ENCODE data around the gene CALHM4. TPM values are rescaled to one million over a fixed set of nuclear protein-coding genes. Genes with fewer than 3 reads are reported as not detected.
A peak's percentile ranks its signal among the peaks of the same experiment; 100 is the strongest.

CALHM4 gene
- total and polyA plus RNA-seq, 2 of the 4 experiments (the other 2 are of a cell fraction) = 0.07 TPM; not detected in 1

DNA sequence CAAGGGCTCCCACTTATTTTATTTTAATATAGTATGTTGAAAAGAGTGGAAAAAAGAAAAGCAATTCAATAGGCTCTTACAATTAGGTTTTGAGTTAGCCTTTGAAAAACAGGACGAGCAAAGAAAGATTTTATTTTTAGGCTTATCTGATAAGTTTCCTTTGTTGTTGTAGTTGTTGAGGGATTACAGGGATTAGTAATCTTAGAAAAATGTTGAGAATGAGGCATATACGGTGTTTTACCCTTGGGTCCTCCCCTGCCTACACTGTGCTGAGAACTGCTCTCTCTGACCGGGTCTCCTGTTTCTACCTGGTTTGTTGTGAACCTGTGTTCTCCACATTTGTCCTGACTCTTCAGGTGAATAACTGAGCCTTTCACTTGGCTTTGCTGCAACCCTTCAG lies 24.8 kb upstream of the CALHM4 start:
- no peak for ATAC-seq (ENCODE audit: low read depth)
- peaks cover 12% of the 10 kb centered on the region for H3K9me1 ChIP-seq (ENCODE audit: insufficient read depth, low read length)
- H2BK5ac ChIP-seq (ENCODE audit: low read depth, low read length, poor library complexity, severe bottlenecking) = no peak overlapping the region
- no peaks in the 10 kb centered on the region for H3K27me3 ChIP-seq (ENCODE audit: control insufficient read depth, insufficient read depth, low read length)
- H3K4me3 ChIP-seq (ENCODE audit: insufficient read depth, low read depth, low read length) = no peak overlapping the region
- H3K56ac ChIP-seq (ENCODE audit: extremely low read depth, insufficient read depth, low read length) = no peak overlapping the region
- dilution Hi-C loops (cut with HindIII; ENCODE audit: low sequenced_read_pairs, unreplicated experiment) (no loop called here), intact Hi-C loops (cut with micrococcal nuclease) (no loop called here), in situ Hi-C loops (cut with MboI; ENCODE audit: low sequenced_read_pairs) (no loop called here)
- no peaks in the 10 kb centered on the region for H3K36me3 ChIP-seq (ENCODE audit: control insufficient read depth, insufficient read depth, low read length)
- H3K9ac ChIP-seq (ENCODE audit: low read depth, low read length) = no peak overlapping the region
- TF ChIP-seq USF2 (IDR thresholded peaks at IDR 0.05; ENCODE audit: low read depth, low read length) (no peak), CHD1 (IDR thresholded peaks at IDR 0.05; ENCODE audit: low read depth, low read length) (no peak), CEBPB (IDR thresholded peaks at IDR 0.05; ENCODE audit: low read depth, low read length) (no peak), MAZ (IDR thresholded peaks at IDR 0.05; ENCODE audit: borderline replicate concordance, low read depth, low read length) (no peak), RAD21 (IDR thresholded peaks at IDR 0.05; ENCODE audit: low read length) (no peak), BHLHE40 (IDR thresholded peaks at IDR 0.05; ENCODE audit: low read depth, low read length) (no peak), MXI1 (IDR thresholded peaks at IDR 0.05; ENCODE audit: borderline replicate concordance, low read depth, low read length) (no peak), FOS (IDR thresholded peaks at IDR 0.05; ENCODE audit: low read depth, low read length) (no peak), RFX5 (IDR thresholded peaks at IDR 0.05; ENCODE audit: low read depth, low read length) (no peak), CTCF (conservative IDR thresholded peaks at IDR 0.05; ENCODE audit: low read depth, low read length) (no peak), MAFK (IDR thresholded peaks at IDR 0.05; ENCODE audit: low read depth, low read length) (no peak), NFE2L2 (IDR thresholded peaks at IDR 0.05; ENCODE audit: low read depth, low read length) (no peak), RCOR1 (IDR thresholded peaks at IDR 0.05; ENCODE audit: insufficient replicate concordance, low read length) (no peak), POLR2A (IDR thresholded peaks at IDR 0.05; ENCODE audit: low read depth, low read length) (no peak), SMC3 (IDR thresholded peaks at IDR 0.05; ENCODE audit: low read depth, low read length) (no peak)
- TF ChIP-seq, protein P1, sequence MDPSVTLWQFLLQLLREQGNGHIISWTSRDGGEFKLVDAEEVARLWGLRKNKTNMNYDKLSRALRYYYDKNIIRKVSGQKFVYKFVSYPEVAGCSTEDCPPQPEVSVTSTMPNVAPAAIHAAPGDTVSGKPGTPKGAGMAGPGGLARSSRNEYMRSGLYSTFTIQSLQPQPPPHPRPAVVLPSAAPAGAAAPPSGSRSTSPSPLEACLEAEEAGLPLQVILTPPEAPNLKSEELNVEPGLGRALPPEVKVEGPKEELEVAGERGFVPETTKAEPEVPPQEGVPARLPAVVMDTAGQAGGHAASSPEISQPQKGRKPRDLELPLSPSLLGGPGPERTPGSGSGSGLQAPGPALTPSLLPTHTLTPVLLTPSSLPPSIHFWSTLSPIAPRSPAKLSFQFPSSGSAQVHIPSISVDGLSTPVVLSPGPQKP (IDR thresholded peaks at IDR 0.05; ENCODE audit: borderline replicate concordance, low read depth, low read length) = no peak
- H3K4me1 ChIP-seq (ENCODE audit: control insufficient read depth, insufficient read depth, low read length) = peaks cover 12% of the 10 kb centered on the region
- peak overlapping the region; percentile 63; the same call in 1 of the 2 replicates for H3K18ac ChIP-seq (ENCODE audit: low read depth, low read length)
- H3K9me3 ChIP-seq (ENCODE audit: control insufficient read depth, insufficient read depth, low read length) = no peaks in the 10 kb centered on the region
- no peak overlapping the region for H2BK15ac ChIP-seq (ENCODE audit: low read depth, low read length)
- H3K27ac ChIP-seq (ENCODE audit: insufficient read depth, low read length) = no peak overlapping the region
- 0 out of 4 replicates have a peak, but pooled peaks cover 0 to 3% of the 10 kb centered on the region in 2 experiments for H3K79me1 ChIP-seq (ENCODE audit: low read depth in 1 of 2, low read length in 2 of 2)
- no peak overlapping the region for H2AFZ ChIP-seq (replicated peaks; ENCODE audit: low read length, poor library complexity)
- H2AK5ac ChIP-seq (ENCODE audit: low read depth, low read length) = peak overlapping the region; percentile 17; the same call in 1 of the 2 replicates
- DNase-seq = peak; percentile 28
- 20% methylated on average over 1 of the region's 3 CpGs; no CpG with 5 or more reads in 1 of the 2 experiments for WGBS, 2 experiments (ENCODE audit: extremely low coverage in 2 of 2, insufficient read length in 1 of 2)
- CTCF ChIA-PET = interaction anchor here (0.7 kb wide), 1 partner anchor 32 kb away, joined by 3 read pairs; no protein-coding TSS in a partner anchor
- no peak overlapping the region for H4K5ac ChIP-seq (ENCODE audit: low read depth, low read length)
- H2BK120ac ChIP-seq (ENCODE audit: low read depth, low read length) = peak overlapping the region; percentile 42; the same call in 1 of the 2 replicates
- H4K8ac ChIP-seq (ENCODE audit: low read depth in 2 of 2, low read length in 2 of 2) = peak overlapping the region in 1 of 2 experiments; percentile 53; a peak in 2 of 4 replicates
- peak overlapping the region; percentile 24 for H3K4me2 ChIP-seq (ENCODE audit: low read depth, low read length)
- H2AK9ac ChIP-seq (replicated peaks; ENCODE audit: low read depth, low read length, poor library complexity) = no peak overlapping the region
- H3K14ac ChIP-seq (replicated peaks; ENCODE audit: low read depth, low read length) = peak overlapping the region; percentile 8; the same call in 1 of the 2 replicates
- H3K4ac ChIP-seq (ENCODE audit: low read depth, low read length) = peak overlapping the region; percentile 58
- no TSS peak for BruUV-seq (replicated peaks)
- peak overlapping the region; percentile 61 for H2BK20ac ChIP-seq (ENCODE audit: low read depth, low read length)
- POLR2A ChIA-PET (ENCODE audit: unreplicated experiment) = no interaction called here
- H4K91ac ChIP-seq (ENCODE audit: insufficient read depth, low read depth, low read length) = peak overlapping the region; percentile 53
- peak overlapping the region; percentile 13; the same call in 1 of the 2 replicates for H3K23ac ChIP-seq (ENCODE audit: low read depth, low read length)
- no peaks in the 10 kb centered on the region for H4K20me1 ChIP-seq (ENCODE audit: insufficient read depth, low read length)
